Measurements from ENCODE around the gene LARP4B.

Gene LARP4B

DNA sequence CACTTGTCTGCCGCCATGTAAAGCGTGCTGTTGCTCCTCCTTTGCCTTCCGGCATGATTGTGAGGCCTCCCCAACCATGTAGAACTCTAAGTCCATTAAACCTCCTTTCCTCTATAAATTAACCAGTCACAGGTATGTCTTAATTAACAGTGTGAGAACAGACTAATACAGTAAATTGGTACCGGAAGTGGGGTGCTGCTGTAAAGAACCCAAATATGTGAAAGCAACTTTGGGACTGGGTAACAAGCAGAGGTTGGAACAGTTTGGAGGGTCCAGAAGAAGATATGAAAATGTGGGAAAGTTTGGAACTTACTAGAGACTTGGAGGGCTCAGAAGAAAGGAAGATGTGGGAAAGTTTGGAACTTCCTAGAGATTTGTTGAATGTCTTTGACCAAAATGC lies 135.3 kb downstream of the LARP4B start:
- Histone ChIP-seq H3K9ac (ENCODE audit: low read length in 2 of 2) (no peak overlapping the region), H3K9me3 (ENCODE audit: control insufficient read depth in 2 of 2, low read length in 2 of 2) (no peaks in the 10 kb centered on the region), H3K4me1 (ENCODE audit: control insufficient read depth, insufficient read depth, low read length) (peaks cover 2% of the 10 kb centered on the region), H3K4me3 (ENCODE audit: low read length in 2 of 2) (no peak overlapping the region), H3K27ac (ENCODE audit: low read length) (no peak overlapping the region), H3K27me3 (ENCODE audit: control insufficient read depth in 1 of 2, insufficient read depth in 2 of 2, low read length in 2 of 2) (no peaks in the 10 kb centered on the region), H3K36me3 (ENCODE audit: control insufficient read depth in 2 of 2, insufficient read depth in 2 of 2, low read length in 2 of 2) (no peaks in the 10 kb centered on the region)

DNA sequence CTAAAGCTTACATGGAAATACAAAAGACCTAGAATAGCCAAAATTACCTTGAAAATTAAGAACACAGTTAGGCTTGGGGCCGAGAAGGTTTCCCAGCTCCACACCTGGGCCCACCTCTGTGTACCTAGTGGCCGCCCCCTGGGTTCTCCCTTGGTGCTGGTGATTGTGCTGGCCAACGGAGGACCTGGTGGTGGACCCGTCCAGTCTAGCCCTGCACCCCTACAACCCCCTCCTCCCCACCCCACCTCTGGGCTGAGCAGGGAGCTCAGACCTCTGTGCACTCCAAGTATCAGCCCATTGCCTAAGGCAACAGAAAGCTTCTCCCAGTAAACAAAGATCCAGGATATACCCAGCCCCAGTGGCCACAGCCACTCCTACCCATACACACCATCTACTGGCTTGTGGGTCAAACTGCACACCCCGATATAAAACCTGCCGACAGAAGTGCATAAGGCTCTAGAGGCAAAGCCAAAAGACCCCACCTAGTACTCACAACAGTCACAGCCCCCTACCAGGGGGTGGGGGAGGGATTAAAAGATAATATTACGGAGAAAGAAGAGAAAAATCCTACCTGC lies 137.0 kb downstream of the LARP4B start:
- peaks cover 8% of the 10 kb centered on the region for H3K4me1 ChIP-seq (ENCODE audit: control insufficient read depth, insufficient read depth, low read length)
- no peak overlapping the region for H3K4me3 ChIP-seq (ENCODE audit: low read length in 2 of 2)
- no peaks in the 10 kb centered on the region for H3K9me3 ChIP-seq (ENCODE audit: control insufficient read depth in 2 of 2, low read length in 2 of 2)
- no peaks in the 10 kb centered on the region for H3K27me3 ChIP-seq (ENCODE audit: control insufficient read depth in 1 of 2, insufficient read depth in 2 of 2, low read length in 2 of 2)
- no peaks in the 10 kb centered on the region for H3K36me3 ChIP-seq (ENCODE audit: control insufficient read depth in 2 of 2, insufficient read depth in 2 of 2, low read length in 2 of 2)
- no peak overlapping the region for H3K9ac ChIP-seq (ENCODE audit: low read length in 2 of 2)
- H3K27ac ChIP-seq (ENCODE audit: low read length): no peak overlapping the region

DNA sequence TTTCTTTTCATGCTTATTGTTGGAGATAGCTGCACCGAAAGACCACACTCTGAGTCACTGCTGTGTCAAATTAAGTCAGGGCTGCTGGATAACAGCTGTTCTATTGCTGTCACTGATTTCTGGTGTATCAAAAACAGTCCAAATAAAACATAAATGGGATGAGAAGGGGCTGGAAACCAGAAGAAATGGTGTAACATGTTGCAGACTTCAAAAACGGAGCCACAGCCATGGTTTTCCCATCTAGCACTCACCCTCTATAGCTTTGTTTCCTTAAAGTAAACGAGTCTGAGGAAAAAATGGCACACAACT lies 138.8 kb downstream of the LARP4B start:
- no peak overlapping the region for H3K27ac ChIP-seq (ENCODE audit: low read length)
- H3K36me3 ChIP-seq (ENCODE audit: control insufficient read depth in 2 of 2, insufficient read depth in 2 of 2, low read length in 2 of 2): no peaks in the 10 kb centered on the region
- H3K9ac ChIP-seq (ENCODE audit: low read length in 2 of 2): no peak overlapping the region
- H3K4me3 ChIP-seq (ENCODE audit: low read length in 2 of 2): no peak overlapping the region
- peaks cover 19% of the 10 kb centered on the region for H3K4me1 ChIP-seq (ENCODE audit: control insufficient read depth, insufficient read depth, low read length)
- H3K27me3 ChIP-seq (ENCODE audit: control insufficient read depth in 1 of 2, insufficient read depth in 2 of 2, low read length in 2 of 2): no peaks in the 10 kb centered on the region
- H3K9me3 ChIP-seq (ENCODE audit: control insufficient read depth in 2 of 2, low read length in 2 of 2): no peaks in the 10 kb centered on the region

DNA sequence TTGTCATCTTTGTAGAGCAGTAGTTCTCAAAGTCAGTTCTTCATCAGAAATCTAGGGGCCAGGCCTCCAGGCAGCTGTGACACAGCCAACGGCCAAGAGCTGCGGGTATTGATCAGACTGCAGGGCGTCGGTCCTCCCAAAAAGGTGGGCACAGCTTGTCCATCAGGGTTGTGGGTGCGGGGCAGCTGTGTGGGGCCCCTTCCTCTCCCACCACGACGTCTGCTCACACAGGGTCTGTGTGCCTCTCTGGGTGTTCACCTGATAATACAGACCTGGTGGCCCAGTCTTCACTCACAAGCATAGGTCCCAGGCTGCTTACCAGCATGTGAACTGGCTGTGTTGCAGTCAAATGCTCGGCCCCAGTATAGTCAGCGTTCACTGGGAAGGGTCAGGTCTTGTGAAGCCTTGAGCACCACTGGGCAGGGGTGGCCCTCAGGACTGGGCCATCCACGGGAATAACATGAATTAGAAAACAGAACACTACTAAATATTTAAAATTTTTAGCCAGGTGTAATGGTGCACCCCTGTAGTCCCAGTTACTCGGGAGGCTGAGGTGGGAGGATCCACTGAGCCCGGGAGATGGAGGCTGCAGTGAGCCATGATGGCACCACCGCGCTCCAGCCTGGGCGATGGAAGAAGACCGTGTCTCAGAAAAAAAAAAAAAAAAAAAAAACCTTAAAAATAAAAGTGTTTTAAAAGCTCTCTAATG lies 139.3 kb downstream of the LARP4B start:
- H3K4me1 ChIP-seq (ENCODE audit: control insufficient read depth, insufficient read depth, low read length): peaks cover 19% of the 10 kb centered on the region
- no peaks in the 10 kb centered on the region for H3K9me3 ChIP-seq (ENCODE audit: control insufficient read depth in 2 of 2, low read length in 2 of 2)
- no peaks in the 10 kb centered on the region for H3K36me3 ChIP-seq (ENCODE audit: control insufficient read depth in 2 of 2, insufficient read depth in 2 of 2, low read length in 2 of 2)
- H3K9ac ChIP-seq (ENCODE audit: low read length in 2 of 2): no peak overlapping the region
- H3K27ac ChIP-seq (ENCODE audit: low read length): no peak overlapping the region
- no peaks in the 10 kb centered on the region for H3K27me3 ChIP-seq (ENCODE audit: control insufficient read depth in 1 of 2, insufficient read depth in 2 of 2, low read length in 2 of 2)
- H3K4me3 ChIP-seq (ENCODE audit: low read length in 2 of 2): no peak overlapping the region

DNA sequence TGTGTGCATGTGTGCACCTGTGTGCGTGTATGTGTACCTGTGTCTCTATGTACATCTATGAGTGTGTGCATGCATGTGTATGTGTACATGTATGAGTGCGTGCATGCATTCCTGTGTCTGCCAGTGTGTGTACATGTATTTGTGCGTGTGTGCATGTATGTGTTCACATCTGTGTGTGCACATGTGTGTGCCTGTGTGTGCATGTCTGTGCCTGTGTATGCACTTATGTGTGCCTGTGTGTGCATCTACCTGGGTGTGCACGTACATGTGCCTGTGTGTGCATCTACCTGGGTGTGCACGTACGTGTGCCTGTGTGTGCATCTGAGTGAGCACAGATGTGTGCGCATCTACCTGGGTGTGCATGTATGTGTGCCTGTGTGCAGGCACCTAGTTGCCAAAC lies 139.9 kb downstream of the LARP4B start:
- H3K27me3 ChIP-seq (ENCODE audit: control insufficient read depth in 1 of 2, insufficient read depth in 2 of 2, low read length in 2 of 2): no peaks in the 10 kb centered on the region
- peaks cover 19% of the 10 kb centered on the region for H3K4me1 ChIP-seq (ENCODE audit: control insufficient read depth, insufficient read depth, low read length)
- no peak overlapping the region for H3K9ac ChIP-seq (ENCODE audit: low read length in 2 of 2)
- no peak overlapping the region for H3K27ac ChIP-seq (ENCODE audit: low read length)
- H3K4me3 ChIP-seq (ENCODE audit: low read length in 2 of 2): no peak overlapping the region
- no peaks in the 10 kb centered on the region for H3K9me3 ChIP-seq (ENCODE audit: control insufficient read depth in 2 of 2, low read length in 2 of 2)
- H3K36me3 ChIP-seq (ENCODE audit: control insufficient read depth in 2 of 2, insufficient read depth in 2 of 2, low read length in 2 of 2): no peaks in the 10 kb centered on the region

GRCh38 chr10:790821-791551 lies 140.5 kb downstream of the LARP4B start:
- Histone ChIP-seq H3K4me1 (ENCODE audit: control insufficient read depth, insufficient read depth, low read length) (peaks cover 19% of the 10 kb centered on the region), H3K27ac (ENCODE audit: low read length) (no peak overlapping the region)

DNA sequence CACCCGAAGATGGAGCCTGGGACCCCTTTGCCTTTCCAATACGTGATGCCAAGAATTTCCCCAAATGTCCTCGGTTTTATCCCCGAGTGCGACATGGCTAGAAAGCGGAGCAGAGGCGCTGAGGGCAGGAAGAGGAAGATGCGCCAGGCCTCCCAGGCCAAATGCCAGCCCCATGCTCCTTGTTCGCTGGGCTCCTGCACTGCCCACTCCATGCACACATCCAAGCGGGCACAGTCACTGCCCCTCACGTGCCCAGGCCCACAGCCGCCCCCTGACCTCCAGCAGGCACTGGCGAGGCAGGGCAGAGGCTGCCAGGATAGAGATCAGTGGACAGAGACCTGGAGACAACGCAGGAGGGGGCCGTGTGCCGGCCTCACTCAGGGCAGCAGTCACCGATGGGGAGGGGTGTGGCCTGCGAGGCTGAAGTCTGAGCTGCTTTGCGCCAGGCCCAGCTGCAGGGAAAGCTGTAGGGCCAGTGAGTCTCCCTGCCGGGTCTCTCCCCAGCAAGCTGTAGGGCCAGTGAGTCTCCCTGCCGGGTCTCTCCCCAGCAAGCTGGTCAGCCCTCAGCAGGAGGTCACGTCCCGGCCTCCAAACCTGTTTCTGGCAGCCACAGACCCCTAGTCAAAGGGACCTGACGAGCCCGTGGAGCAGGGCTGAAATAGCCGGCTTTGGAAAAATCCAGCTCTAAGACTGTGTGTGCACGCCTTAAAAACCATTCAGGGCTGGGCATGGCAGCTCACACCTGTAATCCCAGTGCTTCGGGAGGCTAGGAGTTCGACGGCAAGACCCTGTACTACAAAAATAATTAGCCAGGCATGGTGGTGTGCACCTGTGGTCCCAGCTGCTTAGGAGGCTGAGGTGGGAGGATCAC lies 141.4 kb downstream of the LARP4B start:
- Histone ChIP-seq H3K9ac (ENCODE audit: low read length in 2 of 2) (no peak overlapping the region), H3K4me3 (ENCODE audit: low read length in 2 of 2) (peak overlapping the region in 1 of 2 donors; percentile 71)

More at GRCh38 chr10:790821-791551, 140.5 kb downstream of the LARP4B start:
- H3K27me3 ChIP-seq (ENCODE audit: control insufficient read depth in 1 of 2, insufficient read depth in 2 of 2, low read length in 2 of 2): no peaks in the 10 kb centered on the region
- H3K4me3 ChIP-seq (ENCODE audit: low read length in 2 of 2): no peak overlapping the region
- H3K9ac ChIP-seq (ENCODE audit: low read length in 2 of 2): no peak overlapping the region
- no peaks in the 10 kb centered on the region for H3K36me3 ChIP-seq (ENCODE audit: control insufficient read depth in 2 of 2, insufficient read depth in 2 of 2, low read length in 2 of 2)
- no peaks in the 10 kb centered on the region for H3K9me3 ChIP-seq (ENCODE audit: control insufficient read depth in 2 of 2, low read length in 2 of 2)

DNA sequence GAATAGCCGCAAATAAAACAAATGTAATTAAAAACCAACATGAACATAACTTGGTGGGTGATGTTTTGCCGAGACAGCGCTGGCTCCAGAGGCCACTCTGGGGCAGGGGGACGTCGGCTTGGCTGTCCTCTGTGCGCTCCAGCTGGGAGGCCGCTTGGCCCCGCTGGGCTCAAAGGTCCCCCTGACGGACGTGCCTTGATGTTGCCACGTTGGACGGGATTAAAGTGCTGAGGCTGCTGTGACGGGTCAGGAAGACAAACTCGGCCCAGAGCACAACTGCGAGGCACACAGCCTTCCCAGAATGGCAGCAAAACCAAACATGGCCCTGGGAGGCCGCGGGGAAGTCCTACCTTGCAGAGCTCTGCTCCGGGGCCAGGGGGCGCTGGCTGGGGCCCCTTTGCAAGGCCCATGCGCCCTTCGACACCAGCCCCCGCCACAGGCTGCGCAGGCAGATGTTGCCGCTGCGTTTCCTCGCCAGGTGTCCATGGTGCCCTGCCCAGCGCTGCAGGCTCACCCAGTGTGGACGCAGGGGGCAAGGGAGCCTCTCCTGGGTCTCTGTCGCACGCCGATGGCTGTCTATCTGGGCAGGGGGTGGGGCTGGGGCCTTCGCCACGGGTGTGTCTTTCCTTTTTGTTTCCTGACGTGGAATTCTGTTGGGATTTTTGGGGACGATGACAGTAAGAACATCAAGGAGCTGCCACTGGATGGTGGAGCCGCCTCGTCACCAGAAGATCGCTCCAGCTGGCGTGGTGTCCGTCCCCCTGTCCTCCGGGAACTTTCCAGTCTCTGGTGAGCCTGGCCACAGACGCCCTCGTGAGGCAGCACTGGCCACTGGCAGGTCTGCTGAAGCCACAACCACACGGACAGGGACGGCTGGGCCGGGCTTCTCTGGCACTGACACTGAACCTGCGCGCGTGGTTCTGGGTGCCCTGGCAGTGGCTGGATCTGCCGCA lies 142.4 kb downstream of the LARP4B start:
- no peaks in the 10 kb centered on the region for H3K27me3 ChIP-seq (ENCODE audit: control insufficient read depth in 1 of 2, insufficient read depth in 2 of 2, low read length in 2 of 2)
- H3K9ac ChIP-seq (ENCODE audit: low read length in 2 of 2): peak overlapping the region in 1 of 2 donors; percentile 29
- H3K4me3 ChIP-seq (ENCODE audit: low read length in 2 of 2): peak overlapping the region in 1 of 2 donors; percentile 71
- no peaks in the 10 kb centered on the region for H3K9me3 ChIP-seq (ENCODE audit: control insufficient read depth in 2 of 2, low read length in 2 of 2)
- H3K27ac ChIP-seq (ENCODE audit: low read length): no peak overlapping the region
- peaks cover 24% of the 10 kb centered on the region for H3K4me1 ChIP-seq (ENCODE audit: control insufficient read depth, insufficient read depth, low read length)
- no peaks in the 10 kb centered on the region for H3K36me3 ChIP-seq (ENCODE audit: control insufficient read depth in 2 of 2, insufficient read depth in 2 of 2, low read length in 2 of 2)

More for the DNA sequence above, 141.4 kb downstream of the LARP4B start:
- Histone ChIP-seq H3K4me1 (ENCODE audit: control insufficient read depth, insufficient read depth, low read length) (peaks cover 19% of the 10 kb centered on the region), H3K36me3 (ENCODE audit: control insufficient read depth in 2 of 2, insufficient read depth in 2 of 2, low read length in 2 of 2) (no peaks in the 10 kb centered on the region), H3K27ac (ENCODE audit: low read length) (no peak overlapping the region), H3K9me3 (ENCODE audit: control insufficient read depth in 2 of 2, low read length in 2 of 2) (no peaks in the 10 kb centered on the region), H3K27me3 (ENCODE audit: control insufficient read depth in 1 of 2, insufficient read depth in 2 of 2, low read length in 2 of 2) (no peaks in the 10 kb centered on the region)

DNA sequence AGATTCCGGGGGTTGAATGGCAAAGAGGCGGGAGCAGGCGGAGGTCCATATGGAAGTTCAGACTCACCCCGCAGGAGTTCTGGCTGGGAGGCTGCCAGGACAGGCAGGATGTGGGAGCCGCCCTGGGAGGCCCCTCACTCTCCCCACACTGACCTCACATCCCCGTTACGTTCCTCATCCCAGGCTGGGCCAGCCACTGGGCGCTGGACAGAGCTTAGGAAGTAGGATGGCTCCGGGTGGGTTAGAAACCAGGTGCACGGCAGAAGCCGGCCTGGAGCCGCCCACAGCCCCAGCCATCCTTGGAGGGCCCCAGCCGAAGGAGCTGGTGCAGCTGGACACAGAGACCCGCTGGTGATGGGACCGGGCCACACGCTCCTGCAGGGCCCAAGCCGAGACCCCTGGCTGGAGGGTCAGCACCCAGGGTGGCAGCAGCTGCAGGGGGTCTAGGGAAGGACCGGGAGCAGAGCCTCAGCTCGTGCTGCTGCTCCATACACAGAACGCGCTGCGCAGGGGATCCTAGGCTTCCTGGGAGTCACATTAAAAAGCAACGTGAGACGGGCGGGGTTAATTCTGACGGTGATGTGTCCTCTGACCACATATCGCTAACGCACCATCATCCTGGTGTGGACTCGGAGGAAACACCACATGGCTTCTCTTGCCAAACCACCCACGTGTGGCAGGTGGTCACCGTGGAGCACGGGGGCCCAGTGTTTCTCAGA lies 143.4 kb downstream of the LARP4B start:
- H3K36me3 ChIP-seq (ENCODE audit: control insufficient read depth in 2 of 2, insufficient read depth in 2 of 2, low read length in 2 of 2): no peaks in the 10 kb centered on the region
- no peaks in the 10 kb centered on the region for H3K27me3 ChIP-seq (ENCODE audit: control insufficient read depth in 1 of 2, insufficient read depth in 2 of 2, low read length in 2 of 2)
- peaks cover 24% of the 10 kb centered on the region for H3K4me1 ChIP-seq (ENCODE audit: control insufficient read depth, insufficient read depth, low read length)
- no peak overlapping the region for H3K4me3 ChIP-seq (ENCODE audit: low read length in 2 of 2)
- no peak overlapping the region for H3K9ac ChIP-seq (ENCODE audit: low read length in 2 of 2)
- no peak overlapping the region for H3K27ac ChIP-seq (ENCODE audit: low read length)
- no peaks in the 10 kb centered on the region for H3K9me3 ChIP-seq (ENCODE audit: control insufficient read depth in 2 of 2, low read length in 2 of 2)
